ENCODE results near the gene CACNA1D. TPM values are rescaled to one million over a fixed set of nuclear protein-coding genes. Genes with fewer than 3 reads are reported as not detected.

Gene CACNA1D
- total and polyA plus RNA-seq, 9 of the 15 experiments (the other 6 are each of a cell fraction or from before 2014, with no cell fraction given): 0.29 TPM; not detected in 8

GRCh38 chr3:53589201-53589600 is 94.8 kb downstream of the CACNA1D start (continued):
- TF ChIP-seq ZNF551 (CRISPR knock-in tag; IDR thresholded peaks at IDR 0.05): no peak
- TF ChIP-seq ZNF518B (CRISPR knock-in tag; IDR thresholded peaks at IDR 0.05): no peak
- TF ChIP-seq CUX1 (CRISPR knock-in tag; IDR thresholded peaks at IDR 0.05): no peak

Data from K562 (cell line).